Sigmoid colon (tissue), 3 donors: Measurements from ENCODE around the gene HCN4.

Experiments
- CTCF ChIP-seq, 4 experiments: fragments of 450-650 bp in 3 of 4; fragments of 200-600 bp in 1 of 4; IDR thresholded peaks; one replicate each; pipeline ENCODE4 v1.5.1; 2016 to 2019; ENCODE audit warnings: antibody characterized with exemption in 4 of 4, mild to moderate bottlenecking in 3 of 4, moderate library complexity in 2 of 4
- POLR2A ChIP-seq, 2 donors: fragments of 450-650 bp; IDR thresholded peaks; one replicate each; pipeline ENCODE4 v1.6.1; 2016; ENCODE audit warnings: antibody characterized with exemption in 2 of 2, mild to moderate bottlenecking in 2 of 2, moderate library complexity in 2 of 2

GRCh38 chr15:73284090-73284716 is 84.6 kb downstream of the HCN4 start:
- TF ChIP-seq CTCF (IDR thresholded peaks at IDR 0.05) (no peak), POLR2A (IDR thresholded peaks at IDR 0.05) (no peak)
